Hepatocyte (in vitro differentiated cells): ENCODE measurements around the gene OR13J1. TPM values are rescaled to one million over a fixed set of nuclear protein-coding genes. Genes with fewer than 3 reads are reported as not detected.

Experiments
- DNase-seq: peaks from one replicate; pipeline ENCODE4 v3.0.0-alpha.2; 2016; ENCODE audit warnings: low spot score
- H2AFZ ChIP-seq: fragments of 200-600 bp; sonication (generic); 2 replicates; pipeline ENCODE4 v1.6.0; 2016; ENCODE audit warnings: antibody characterized with exemption, mild to moderate bottlenecking
- H3K27ac ChIP-seq: fragments of 200-600 bp; sonication (generic); 2 replicates; pipeline ENCODE4 v1.5.1; 2016; ENCODE audit warnings: mild to moderate bottlenecking
- H3K27me3 ChIP-seq: fragments of 200-600 bp; sonication (generic); 2 replicates; pipeline ENCODE4 v1.6.1; 2016
- H3K36me3 ChIP-seq: fragments of 200-600 bp; sonication (generic); replicated peaks from 2 replicates; pipeline ENCODE4 v1.5.1; 2016; ENCODE audit warnings: low read depth; ENCODE audit not compliant: insufficient read depth
- H3K4me1 ChIP-seq: fragments of 200-600 bp; sonication (generic); 2 replicates; pipeline ENCODE4 v1.5.1; 2016; ENCODE audit warnings: mild to moderate bottlenecking, moderate library complexity; ENCODE audit not compliant: insufficient read depth
- H3K4me2 ChIP-seq: fragments of 200-600 bp; sonication (generic); 2 replicates; pipeline ENCODE4 v1.6.0; 2016
- H3K4me3 ChIP-seq: fragments of 200-600 bp; sonication (generic); 2 replicates; pipeline ENCODE4 v1.5.1; 2016; ENCODE audit warnings: mild to moderate bottlenecking
- H3K79me2 ChIP-seq: fragments of 200-600 bp; sonication (generic); 2 replicates; pipeline ENCODE4 v1.6.0; 2017; ENCODE audit warnings: mild to moderate bottlenecking
- H3K9me2 ChIP-seq: fragments of 200-600 bp; sonication (generic); replicated peaks from 2 replicates; pipeline ENCODE4 v1.6.0; 2017; ENCODE audit warnings: mild to moderate bottlenecking; ENCODE audit not compliant: insufficient read depth
- H3K9me3 ChIP-seq: fragments of 200-600 bp; sonication (generic); 2 replicates; pipeline ENCODE4 v1.5.1; 2016; ENCODE audit warnings: low read depth, mild to moderate bottlenecking
- H4K20me1 ChIP-seq: fragments of 200-600 bp; sonication (generic); 2 replicates; pipeline ENCODE4 v1.6.0; 2016; ENCODE audit warnings: mild to moderate bottlenecking; ENCODE audit not compliant: insufficient read depth, poor library complexity, severe bottlenecking
- CTCF ChIP-seq: fragments of 200-600 bp; sonication (generic); IDR thresholded peaks from 2 replicates; pipeline ENCODE4 v1.5.1; 2016; ENCODE audit warnings: antibody characterized with exemption, mild to moderate bottlenecking; ENCODE audit not compliant: poor library complexity
- EZH2 ChIP-seq: fragments of 200-600 bp; sonication (generic); IDR thresholded peaks from 2 replicates; pipeline ENCODE4 v1.6.1; 2016; ENCODE audit warnings: antibody characterized with exemption, mild to moderate bottlenecking, borderline replicate concordance
- EZH2phosphoT487 ChIP-seq: fragments of 200-600 bp; sonication (generic); IDR thresholded peaks from one replicate; pipeline ENCODE4 v1.6.1; 2018; ENCODE audit warnings: antibody characterized with exemption, mild to moderate bottlenecking, low read depth, moderate library complexity; ENCODE audit not compliant: unreplicated experiment, severe bottlenecking
- WGBS: methylation state at CpG from one replicate; pipeline ENCODE4 v1.1.6; 2016; ENCODE audit warnings: low lambda C conversion rate; ENCODE audit errors: missing lambda C conversion rate; 5-methylcytosine and 5-hydroxymethylcytosine counted together
- polyA plus RNA-seq: library from polyadenylated mRNA; unstranded; fragments of >200 nt; fragmentation: Nextera tagmentation; extraction: Ambion mirVana; gene quantifications from 2 replicates; pipeline ENCODE4 v1.2.1, GENCODE V29; 2016
- total RNA-seq: library from RNA; depleted of rRNA; stranded (reverse); fragments of >200 nt; gene quantifications from 2 replicates; pipeline ENCODE4 v1.2.3, GENCODE V29; 2014

Gene OR13J1
- total and polyA plus RNA-seq, 2 experiments from 2014 or later: not detected

- no peaks in the 10 kb centered on the region for H3K9me2 ChIP-seq
- H3K36me3 ChIP-seq: no peaks in the 10 kb centered on the region
- H3K79me2 ChIP-seq: no peaks in the 10 kb centered on the region
- peaks cover 49% of the 10 kb centered on the region for H3K4me1 ChIP-seq
- H3K4me3 ChIP-seq: no peak overlapping the region
- H3K4me2 ChIP-seq: peak overlapping the region; percentile 55
- H3K27ac ChIP-seq: peak overlapping the region; percentile 96
- 46% methylated on average over 12 of the region's 13 CpGs for WGBS
- peak; percentile 82 for DNase-seq
- H3K27me3 ChIP-seq: no peaks in the 10 kb centered on the region
- peak overlapping the region; percentile 77 for H2AFZ ChIP-seq
- no peaks in the 10 kb centered on the region for H3K9me3 ChIP-seq
- no peak for TF ChIP-seq CTCF
- no peak for TF ChIP-seq EZH2
- TF ChIP-seq EZH2phosphoT487: no peak
- no peaks in the 10 kb centered on the region for H4K20me1 ChIP-seq
These were observed 37.7 kb upstream of the OR13J1 start for GRCh38 chr9:35907711-35908503.

GRCh38 chr9:35906923-35907699, 36.9 kb upstream of the OR13J1 start:
- Histone ChIP-seq H2AFZ (peak overlapping the region; percentile 28), H3K4me1 (peaks cover 49% of the 10 kb centered on the region), H3K79me2 (no peaks in the 10 kb centered on the region), H3K4me2 (peak overlapping the region; percentile 55), H4K20me1 (no peaks in the 10 kb centered on the region), H3K27ac (peak overlapping the region; percentile 96), H3K4me3 (no peak overlapping the region), H3K36me3 (no peaks in the 10 kb centered on the region), H3K27me3 (no peaks in the 10 kb centered on the region), H3K9me2 (no peaks in the 10 kb centered on the region), H3K9me3 (no peaks in the 10 kb centered on the region)
- WGBS: 65% methylated on average over 14 of the region's 14 CpGs
- TF ChIP-seq EZH2phosphoT487 (no peak), CTCF (no peak), EZH2 (no peak)
- peak; percentile 68 for DNase-seq

GRCh38 chr9:35905912-35906679, 35.9 kb upstream of the OR13J1 start, which contains the start of gene HRCT1:
Gene HRCT1 (plus strand): TSS chr9:35906202. CDS start chr9:35906288, 86 bp downstream.
- H3K4me1 ChIP-seq: peaks cover 49% of the 10 kb centered on the region
- no peak within 1 kb of the TSS for H3K4me3 ChIP-seq
- peak within 1 kb of the TSS; percentile 57 for H3K4me2 ChIP-seq
- WGBS: 71% methylated on average over 22 of the region's 30 CpGs
- TF ChIP-seq CTCF: no peak
- TF ChIP-seq EZH2: no peak
- no peak for TF ChIP-seq EZH2phosphoT487
- peak within 1 kb of the TSS; percentile 96 for H3K27ac ChIP-seq
- no peaks in the 10 kb centered on the region for H3K9me3 ChIP-seq
- H3K36me3 ChIP-seq: no peaks in the 10 kb centered on the region
- H4K20me1 ChIP-seq: no peaks in the 10 kb centered on the region
- peak; percentile 89 for DNase-seq
- H3K27me3 ChIP-seq: no peaks in the 10 kb centered on the region
- no peaks in the 10 kb centered on the region for H3K9me2 ChIP-seq
- no peaks in the 10 kb centered on the region for H3K79me2 ChIP-seq
- no peak within 1 kb of the TSS for H2AFZ ChIP-seq
